HCT116 (cell line): Measurements from ENCODE around the gene SPP2. TPM values are rescaled to one million over a fixed set of nuclear protein-coding genes. Genes with fewer than 3 reads are reported as not detected.

ENCODE experiments used
- ATAC-seq: fragments of 200-7000 bp; cut with Tn5 transposase; 2 replicates; pipeline ENCODE4 v1.9.1; 2020; ENCODE audit warnings: mild to moderate bottlenecking, moderate library complexity
- BruUV-seq: library from RNA; stranded (reverse); fragments of 400-500 nt; replicated peaks from 2 replicates; lab custom pipeline; 2021; lab: Mats Ljungman, UMichigan
- CTCF ChIA-PET: fragments of 300-600 bp; sonication (Branson Sonifier 250); formaldehyde crosslinking; loops from one replicate; lab custom pipeline; 2021; ENCODE audit warnings: antibody characterized with exemption; lab: Charles Lee
- POLR2A ChIA-PET: fragments of 300-600, 350-600 bp; sonication (Branson Sonifier 250); formaldehyde crosslinking; loops from one replicate; lab custom pipeline; 2021; ENCODE audit warnings: antibody characterized with exemption; lab: Charles Lee
- RAD21 ChIA-PET, 2 experiments: fragments of 300-600 bp; sonication (Branson Sonifier 250); formaldehyde crosslinking; loops; one replicate each; lab custom pipeline; 2023; ENCODE audit warnings: low total read pairs in 2 of 2; ENCODE audit not compliant: uncharacterized antibody in 2 of 2, unreplicated experiment in 2 of 2, low non-redundant PET in 1 of 2; lab: Charles Lee
- DNase-seq: peaks from one replicate; pipeline ENCODE4 v3.0.0-alpha.2; 2010; ENCODE audit warnings: low read depth, low spot score
- H2AFZ ChIP-seq: fragments of 200-600 bp; shearing (Covaris generic), sonication (generic); 2 replicates; pipeline ENCODE4 v1.6.1; 2017; ENCODE audit warnings: low read depth, mixed run types, mixed read lengths, antibody characterized with exemption, low read length; ENCODE audit not compliant: poor library complexity, severe bottlenecking
- H3K27ac ChIP-seq: 2 replicates; pipeline ENCODE4 v1.5.1; 2012; ENCODE audit warnings: low read depth, low read length
- H3K27me3 ChIP-seq: fragments of 200-600 bp; sonication (generic); 2 replicates; pipeline ENCODE4 v1.6.1; 2016; ENCODE audit warnings: mixed run types, low read length, mixed read lengths; ENCODE audit not compliant: insufficient read depth
- H3K36me3 ChIP-seq, 2 experiments: fragments of 200-500 bp in 1 of 2; fragments of 200-600 bp in 1 of 2; sonication (Bioruptor generic) in 1 of 2; sonication (generic) in 1 of 2; 2 replicates each; pipeline versions ENCODE4 v1.5.1 to v1.6.1; 2014 to 2016; ENCODE audit warnings: low read length in 2 of 2, inconsistent platforms in 1 of 2, mixed read lengths in 1 of 2, mixed run types in 1 of 2; ENCODE audit not compliant: insufficient read depth in 2 of 2, control insufficient read depth in 1 of 2
- H3K4me1 ChIP-seq, 2 experiments: fragments of 200-600 bp in 1 of 2; sonication (generic) in 1 of 2; 2 replicates each; pipeline versions ENCODE4 v1.5.1 to v1.6.1; 2012 to 2017; ENCODE audit warnings: low read length in 2 of 2, inconsistent platforms in 1 of 2, mild to moderate bottlenecking in 1 of 2, mixed read lengths in 1 of 2, mixed run types in 1 of 2, moderate library complexity in 1 of 2; ENCODE audit not compliant: insufficient read depth in 2 of 2, control insufficient read depth in 1 of 2
- H3K4me2 ChIP-seq: fragments of 200-600 bp; sonication (generic); 2 replicates; pipeline ENCODE4 v1.6.1; 2017; ENCODE audit warnings: mixed run types, low read length, mixed read lengths
- H3K4me3 ChIP-seq, 2 experiments: fragments of 200-600 bp in 1 of 2; sonication (generic) in 1 of 2; replicated peaks in 1 of 2; 2 replicates each; pipeline ENCODE4 v1.5.1; 2011 to 2016; ENCODE audit warnings: low read length in 2 of 2, control low read depth in 1 of 2, low read depth in 1 of 2, mild to moderate bottlenecking in 1 of 2, mixed read lengths in 1 of 2, mixed run types in 1 of 2
- H3K79me2 ChIP-seq: fragments of 200-600 bp; sonication (generic); 2 replicates; pipeline ENCODE4 v1.6.1; 2017; ENCODE audit warnings: mild to moderate bottlenecking, mixed run types, low read length, moderate library complexity, mixed read lengths; ENCODE audit not compliant: insufficient read depth
- H3K9ac ChIP-seq: fragments of 200-600 bp; sonication (generic); 2 replicates; pipeline ENCODE4 v1.6.1; 2016; ENCODE audit warnings: low read length, mixed read lengths
- H3K9me2 ChIP-seq: fragments of 200-600 bp; sonication (generic), shearing (Covaris generic); 2 replicates; pipeline ENCODE4 v1.6.1; 2017; ENCODE audit warnings: mixed run types, mild to moderate bottlenecking, moderate library complexity; ENCODE audit not compliant: insufficient read depth
- H3K9me3 ChIP-seq, 2 experiments: fragments of 200-500 bp in 1 of 2; fragments of 200-600 bp in 1 of 2; sonication (Bioruptor generic) in 1 of 2; sonication (generic) in 1 of 2; 2 replicates each; pipeline ENCODE4 v1.6.1; 2014 to 2017; ENCODE audit warnings: low read length in 2 of 2, mixed read lengths in 2 of 2, inconsistent platforms in 1 of 2, low read depth in 1 of 2, mild to moderate bottlenecking in 1 of 2, mixed run types in 1 of 2, moderate library complexity in 1 of 2; ENCODE audit not compliant: control insufficient read depth in 1 of 2, insufficient read depth in 1 of 2
- H4K20me1 ChIP-seq: fragments of 200-600 bp; sonication (generic), shearing (Covaris generic); 2 replicates; pipeline ENCODE4 v1.6.1; 2017; ENCODE audit warnings: mixed run types, mild to moderate bottlenecking, moderate library complexity; ENCODE audit not compliant: insufficient read depth
- CBX3 ChIP-seq: IDR thresholded peaks from 2 replicates; pipeline ENCODE4 v1.6.1; 2012; ENCODE audit warnings: low read depth
- EGR1 ChIP-seq: IDR thresholded peaks from 2 replicates; pipeline ENCODE4 v1.6.1; 2012; ENCODE audit warnings: low read depth
- EZH2phosphoT487 ChIP-seq: fragments of 200-600 bp; IDR thresholded peaks from 2 replicates; pipeline ENCODE4 v1.6.1; 2018; ENCODE audit warnings: antibody characterized with exemption, borderline replicate concordance
- POLR2A ChIP-seq: IDR thresholded peaks from 2 replicates; pipeline ENCODE4 v1.7.0; 2011; ENCODE audit warnings: borderline replicate concordance; ENCODE audit not compliant: insufficient read depth, insufficient read length; ENCODE audit errors: extremely low read depth
- SIN3A ChIP-seq: IDR thresholded peaks from 2 replicates; pipeline ENCODE4 v1.6.1; 2012; ENCODE audit warnings: low read depth
- SP1 ChIP-seq: IDR thresholded peaks from 2 replicates; pipeline ENCODE4 v1.6.1; 2012; ENCODE audit warnings: low read depth
- YY1 ChIP-seq: IDR thresholded peaks from 2 replicates; pipeline ENCODE4 v1.6.1; 2011; ENCODE audit warnings: low read length, low read depth, moderate library complexity, mild to moderate bottlenecking; ENCODE audit not compliant: insufficient replicate concordance; ENCODE audit errors: extremely low read depth
- intact Hi-C: fragments of 100-400 bp; cut with micrococcal nuclease; formaldehyde crosslinking; loops from 2 replicates; pipeline ENCODE4 v1.10.0; 2022
- total RNA-seq: library from RNA; stranded (reverse); gene quantifications from one replicate; pipeline ENCODE4 v1.2.1, GENCODE V29; 2021; ENCODE audit not compliant: unreplicated experiment
- TF ChIP-seq, protein P1 (sequence below): IDR thresholded peaks from 2 replicates; pipeline ENCODE4 v1.6.1; 2012

The SPP2 gene
- total RNA-seq, 1 experiment from 2014 or later, result not detected

DNA sequence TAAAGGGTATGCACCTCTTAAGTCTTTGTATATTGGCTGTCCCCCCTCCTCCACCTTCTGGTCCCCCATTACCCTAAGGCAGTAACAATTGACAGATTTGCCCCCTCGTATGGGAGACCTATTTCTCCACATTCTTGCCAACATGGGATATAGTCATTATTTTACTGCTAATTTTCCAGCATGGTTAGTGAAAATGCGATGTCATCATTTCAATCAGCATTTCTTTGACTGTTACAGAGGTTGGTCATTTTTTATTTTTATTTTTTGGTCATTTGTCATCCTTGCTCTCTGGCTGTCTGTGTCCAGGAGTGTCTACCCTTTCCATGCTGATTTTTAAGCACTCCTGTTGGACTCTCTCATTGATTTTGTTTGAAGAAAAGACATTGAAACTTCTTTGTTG, 45.4 kb upstream of the SPP2 start:
- POLR2A ChIA-PET, result no interaction called here
- no peak overlapping the region for H3K27ac ChIP-seq
- peak overlapping the region; percentile 75; the same call in 1 of the 2 replicates for H3K4me2 ChIP-seq
- no peak for ATAC-seq
- H3K9me3 ChIP-seq, result no peaks in the 10 kb centered on the region
- H3K27me3 ChIP-seq, result peaks cover 16% of the 10 kb centered on the region; the same call in 1 of the 2 replicates
- H3K9me2 ChIP-seq, result no peaks in the 10 kb centered on the region
- CTCF ChIA-PET, result no interaction called here
- BruUV-seq, result no TSS peak
- no peak overlapping the region for H3K4me3 ChIP-seq
- RAD21 ChIA-PET, result no interaction called here
- no peak overlapping the region for H2AFZ ChIP-seq
- peaks cover 11 to 18% of the 10 kb centered on the region in 2 experiments for H3K4me1 ChIP-seq
- TF ChIP-seq POLR2A, result no peak
- TF ChIP-seq, protein P1, sequence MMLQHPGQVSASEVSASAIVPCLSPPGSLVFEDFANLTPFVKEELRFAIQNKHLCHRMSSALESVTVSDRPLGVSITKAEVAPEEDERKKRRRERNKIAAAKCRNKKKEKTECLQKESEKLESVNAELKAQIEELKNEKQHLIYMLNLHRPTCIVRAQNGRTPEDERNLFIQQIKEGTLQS, result no peak
- TF ChIP-seq, all 23 proteins: peak for 0
- no peak for DNase-seq
- H3K36me3 ChIP-seq, result no peaks in the 10 kb centered on the region
- H3K9ac ChIP-seq, result no peak overlapping the region
- H4K20me1 ChIP-seq, result no peaks in the 10 kb centered on the region
- H3K79me2 ChIP-seq, result no peaks in the 10 kb centered on the region
- intact Hi-C loops, result no loop called here

DNA sequence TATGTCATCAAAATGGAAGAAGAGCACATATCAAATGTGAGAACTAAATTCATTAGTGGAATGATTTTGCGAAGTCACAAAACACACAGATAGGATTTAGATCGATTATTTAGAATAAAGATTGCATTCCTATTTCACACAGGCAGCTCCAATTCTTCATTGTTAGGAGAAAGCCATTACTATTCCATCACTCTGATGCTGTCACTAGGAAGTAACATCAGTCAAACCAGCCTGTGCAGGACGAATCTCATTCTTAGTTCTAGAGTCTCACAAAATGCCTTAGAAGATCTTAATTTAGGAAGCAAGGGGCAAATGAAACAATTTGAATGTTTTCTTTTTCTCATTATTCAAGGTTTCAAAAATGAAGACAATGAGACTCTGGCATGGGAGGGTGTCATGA, 44.0 kb upstream of the SPP2 start:
- no peak overlapping the region for H2AFZ ChIP-seq
- H3K4me2 ChIP-seq, result no peak overlapping the region
- H3K27me3 ChIP-seq, result peaks cover 16% of the 10 kb centered on the region; the same call in 1 of the 2 replicates
- H3K27ac ChIP-seq, result no peak overlapping the region
- RAD21 ChIA-PET, result no interaction called here
- H3K79me2 ChIP-seq, result no peaks in the 10 kb centered on the region
- no peaks in the 10 kb centered on the region for H4K20me1 ChIP-seq
- H3K4me3 ChIP-seq, result no peak overlapping the region
- H3K4me1 ChIP-seq, result peaks cover 11 to 18% of the 10 kb centered on the region in 2 experiments
- intact Hi-C loops, result no loop called here
- no peaks in the 10 kb centered on the region for H3K9me3 ChIP-seq
- POLR2A ChIA-PET, result no interaction called here
- H3K36me3 ChIP-seq, result no peaks in the 10 kb centered on the region
- H3K9ac ChIP-seq, result no peak overlapping the region
- ATAC-seq (no peak), DNase-seq (no peak)
- no peaks in the 10 kb centered on the region for H3K9me2 ChIP-seq
- BruUV-seq, result no TSS peak
- CTCF ChIA-PET, result no interaction called here
- TF ChIP-seq EZH2phosphoT487 (no peak), SIN3A (no peak), SP1 (no peak), YY1 (no peak), EGR1 (no peak), CBX3 (no peak)
